Measurements from ENCODE around the gene SLC35E3. TPM values are rescaled to one million over a fixed set of nuclear protein-coding genes. Genes with fewer than 3 reads are reported as not detected.

The SLC35E3 gene
- total RNA-seq, 2 experiments from 2014 or later = 26.6 to 39.1 TPM

- no peaks in the 10 kb centered on the region for H3K9me2 ChIP-seq (ENCODE audit: insufficient read depth, low read length)
- peaks cover 57% of the 10 kb centered on the region for H3K4me1 ChIP-seq (ENCODE audit: insufficient read depth, low read length, poor library complexity, severe bottlenecking)
- ChIA-PET POLR2A (interaction anchor here (0.6 to 1.6 kb wide), 11 partner anchors 8 to 219 kb away, joined by 3 to 9 read pairs (median 4); partner anchors contain the start of gene SLC35E3), CTCF (ENCODE audit: unreplicated experiment) (interaction anchor here (0.5 to 0.9 kb wide), 2 partner anchors 18 to 455 kb away, joined by 3 to 4 read pairs; no protein-coding TSS in a partner anchor)
- peak overlapping the region; percentile 59 for H3K4me2 ChIP-seq (ENCODE audit: low read length)
- no peak overlapping the region for H2AFZ ChIP-seq (ENCODE audit: low read length)
- H3K79me2 ChIP-seq (ENCODE audit: insufficient read depth, low read depth, low read length) = peaks cover 95% of the 10 kb centered on the region
- H3K4me3 ChIP-seq (ENCODE audit: low read depth, low read length, poor library complexity, severe bottlenecking) = peak overlapping the region; percentile 99
- DNase-seq (ENCODE audit: low spot score) = no peak
- BruUV-seq (replicated peaks) = no TSS peak
- no peak for TF ChIP-seq CTCF (conservative IDR thresholded peaks at IDR 0.05; ENCODE audit: low read length)
- TF ChIP-seq EZH2phosphoT487 (IDR thresholded peaks at IDR 0.05; ENCODE audit: borderline replicate concordance, low read depth, low read length) = no peak
- H3K27ac ChIP-seq (ENCODE audit: low read depth, low read length, poor library complexity, severe bottlenecking) = peak overlapping the region; percentile 42
- H3K9me3 ChIP-seq (ENCODE audit: low read length) = no peaks in the 10 kb centered on the region; the same call in 1 of the 2 replicates
- H3K36me3 ChIP-seq (ENCODE audit: insufficient read depth, low read length) = peaks cover 92% of the 10 kb centered on the region
- peaks cover 36% of the 10 kb centered on the region for H4K20me1 ChIP-seq (ENCODE audit: insufficient read depth, low read length)
- intact Hi-C loops (cut with micrococcal nuclease; ENCODE audit: unreplicated experiment) = no loop called here
Measured at GRCh38 chr12:68812553-68813241, 66.7 kb downstream of the SLC35E3 start.

- BruUV-seq (replicated peaks) = no TSS peak
Measured at GRCh38 chr12:68813242-68813593, 67.2 kb downstream of the SLC35E3 start.

More at GRCh38 chr12:68813242-68813593, 67.2 kb downstream of the SLC35E3 start:
- Histone ChIP-seq H3K79me2 (ENCODE audit: insufficient read depth, low read depth, low read length) (peaks cover 98% of the 10 kb centered on the region), H3K36me3 (ENCODE audit: insufficient read depth, low read length) (peaks cover 96% of the 10 kb centered on the region), H3K27ac (ENCODE audit: low read depth, low read length, poor library complexity, severe bottlenecking) (peak overlapping the region; percentile 42), H3K4me1 (ENCODE audit: insufficient read depth, low read length, poor library complexity, severe bottlenecking) (peaks cover 57% of the 10 kb centered on the region), H3K4me2 (ENCODE audit: low read length) (peak overlapping the region; percentile 59), H2AFZ (ENCODE audit: low read length) (no peak overlapping the region), H3K4me3 (ENCODE audit: low read depth, low read length, poor library complexity, severe bottlenecking) (peak overlapping the region; percentile 99), H4K20me1 (ENCODE audit: insufficient read depth, low read length) (peaks cover 36% of the 10 kb centered on the region), H3K9me3 (ENCODE audit: low read length) (no peaks in the 10 kb centered on the region; the same call in 1 of the 2 replicates), H3K9me2 (ENCODE audit: insufficient read depth, low read length) (no peaks in the 10 kb centered on the region)
- CTCF ChIA-PET (ENCODE audit: unreplicated experiment) = interaction anchor here (0.5 to 0.9 kb wide), 2 partner anchors 17 to 455 kb away, joined by 3 to 4 read pairs; no protein-coding TSS in a partner anchor
- POLR2A ChIA-PET = interaction anchor here (0.8 to 1.6 kb wide), 6 partner anchors 9 to 67 kb away, joined by 3 to 9 read pairs (median 4); partner anchors contain the start of gene SLC35E3
- intact Hi-C loops (cut with micrococcal nuclease; ENCODE audit: unreplicated experiment) = no loop called here
- DNase-seq (ENCODE audit: low spot score) = no peak
- TF ChIP-seq CTCF (conservative IDR thresholded peaks at IDR 0.05; ENCODE audit: low read length) (no peak), EZH2phosphoT487 (IDR thresholded peaks at IDR 0.05; ENCODE audit: borderline replicate concordance, low read depth, low read length) (no peak)
